ENCODE measurements around the gene NFYC. TPM values are rescaled to one million over a fixed set of nuclear protein-coding genes. Genes with fewer than 3 reads are reported as not detected.

Gene NFYC
- polyA plus RNA-seq, 1 donor, result 66.0 TPM

DNA sequence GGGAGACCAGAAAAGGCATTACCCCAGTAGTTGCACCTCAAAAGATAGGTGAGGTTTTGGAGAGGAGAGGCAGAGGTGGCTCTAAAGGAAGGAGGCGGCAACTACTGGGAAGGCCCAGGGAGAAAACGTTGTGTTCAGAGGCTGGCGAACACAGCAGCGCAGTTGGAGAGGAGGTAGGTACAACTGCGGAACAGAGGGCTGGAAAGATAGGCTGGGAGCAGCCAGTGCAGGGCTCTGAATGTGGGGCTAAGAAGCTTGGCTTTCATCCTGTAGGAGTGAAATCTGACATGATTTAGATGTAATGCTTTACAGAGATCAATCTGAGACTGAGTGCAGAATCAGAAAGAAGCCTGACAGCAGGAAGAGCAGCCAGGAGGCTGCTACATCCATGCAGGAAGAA lies 39.0 kb upstream of the NFYC start:
- Histone ChIP-seq H3K27me3 (ENCODE audit: control insufficient read depth, insufficient read depth, low read length) (peaks cover 37% of the 10 kb centered on the region), H3K4me3 (ENCODE audit: low read length) (no peak overlapping the region), H3K36me3 (ENCODE audit: control insufficient read depth, insufficient read depth, low read length) (no peaks in the 10 kb centered on the region), H3K4me1 (ENCODE audit: control insufficient read depth, insufficient read depth, low read length) (no peaks in the 10 kb centered on the region), H3K27ac (ENCODE audit: low read length) (no peak overlapping the region), H3K9me3 (ENCODE audit: control insufficient read depth, low read depth, low read length) (no peaks in the 10 kb centered on the region)
- WGBS (ENCODE audit: insufficient coverage, low lambda C conversion rate), result no CpG with 5 or more reads among the region's 5 CpGs
- no peak for DNase-seq

DNA sequence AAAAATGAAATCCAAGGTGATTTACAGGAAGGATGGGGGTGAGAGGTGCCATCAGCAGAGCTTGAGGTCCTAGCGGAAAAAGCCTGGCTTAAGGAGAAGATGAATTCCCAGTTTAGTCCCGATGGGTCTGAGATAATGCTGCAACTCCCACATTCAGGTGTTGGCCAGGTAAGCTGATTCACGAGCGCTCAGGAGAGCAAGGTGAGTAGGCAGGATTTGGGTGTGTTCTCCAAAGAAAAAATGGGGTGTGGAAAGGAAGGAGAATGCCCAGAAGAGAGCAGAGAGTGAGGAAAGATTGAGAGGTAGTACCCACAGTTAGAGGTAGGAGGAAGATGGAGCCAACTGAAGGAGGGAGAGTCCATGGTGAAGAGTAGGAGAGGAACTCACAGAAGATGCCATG lies 38.5 kb upstream of the NFYC start:
- no CpG with 5 or more reads among the region's 4 CpGs for WGBS (ENCODE audit: insufficient coverage, low lambda C conversion rate)
- H3K36me3 ChIP-seq (ENCODE audit: control insufficient read depth, insufficient read depth, low read length), result no peaks in the 10 kb centered on the region

GRCh38 chr1:40653851-40654537 lies 37.5 kb upstream of the NFYC start:
- no peak overlapping the region for H3K27ac ChIP-seq (ENCODE audit: low read length)
- H3K4me1 ChIP-seq (ENCODE audit: control insufficient read depth, insufficient read depth, low read length), result no peaks in the 10 kb centered on the region
- no peak overlapping the region for H3K4me3 ChIP-seq (ENCODE audit: low read length)
- no CpG with 5 or more reads among the region's 35 CpGs for WGBS (ENCODE audit: insufficient coverage, low lambda C conversion rate)
- H3K27me3 ChIP-seq (ENCODE audit: control insufficient read depth, insufficient read depth, low read length), result peaks cover 39% of the 10 kb centered on the region
- DNase-seq, result no peak
- H3K36me3 ChIP-seq (ENCODE audit: control insufficient read depth, insufficient read depth, low read length), result no peaks in the 10 kb centered on the region
- no peaks in the 10 kb centered on the region for H3K9me3 ChIP-seq (ENCODE audit: control insufficient read depth, low read depth, low read length)

More for the DNA sequence above, 38.5 kb upstream of the NFYC start:
- no peak for DNase-seq
- Histone ChIP-seq H3K27ac (ENCODE audit: low read length) (no peak overlapping the region), H3K27me3 (ENCODE audit: control insufficient read depth, insufficient read depth, low read length) (peaks cover 37% of the 10 kb centered on the region), H3K4me1 (ENCODE audit: control insufficient read depth, insufficient read depth, low read length) (no peaks in the 10 kb centered on the region), H3K4me3 (ENCODE audit: low read length) (no peak overlapping the region), H3K9me3 (ENCODE audit: control insufficient read depth, low read depth, low read length) (no peaks in the 10 kb centered on the region)

- Histone ChIP-seq H3K4me1 (ENCODE audit: control insufficient read depth, insufficient read depth, low read length) (no peaks in the 10 kb centered on the region), H3K9me3 (ENCODE audit: control insufficient read depth, low read depth, low read length) (no peaks in the 10 kb centered on the region), H3K4me3 (ENCODE audit: low read length) (no peak overlapping the region), H3K27ac (ENCODE audit: low read length) (no peak overlapping the region), H3K36me3 (ENCODE audit: control insufficient read depth, insufficient read depth, low read length) (no peaks in the 10 kb centered on the region), H3K27me3 (ENCODE audit: control insufficient read depth, insufficient read depth, low read length) (peaks cover 34% of the 10 kb centered on the region)
- WGBS (ENCODE audit: insufficient coverage, low lambda C conversion rate), result 100% methylated on average over 2 of the region's 7 CpGs
- DNase-seq, result no peak
Measured at GRCh38 chr1:40657046-40657445, 34.5 kb upstream of the NFYC start.

GRCh38 chr1:40658751-40659648 lies 32.5 kb upstream of the NFYC start:
- Histone ChIP-seq H3K4me1 (ENCODE audit: control insufficient read depth, insufficient read depth, low read length) (no peaks in the 10 kb centered on the region), H3K4me3 (ENCODE audit: low read length) (no peak overlapping the region), H3K36me3 (ENCODE audit: control insufficient read depth, insufficient read depth, low read length) (no peaks in the 10 kb centered on the region), H3K27me3 (ENCODE audit: control insufficient read depth, insufficient read depth, low read length) (peaks cover 16% of the 10 kb centered on the region), H3K27ac (ENCODE audit: low read length) (no peak overlapping the region), H3K9me3 (ENCODE audit: control insufficient read depth, low read depth, low read length) (no peaks in the 10 kb centered on the region)
- no CpG with 5 or more reads among the region's 16 CpGs for WGBS (ENCODE audit: insufficient coverage, low lambda C conversion rate)
- peak in 1 of 2 donors; percentile 53 for DNase-seq

GRCh38 chr1:40659649-40659947 lies 31.9 kb upstream of the NFYC start:
- WGBS (ENCODE audit: insufficient coverage, low lambda C conversion rate), result no CpG with 5 or more reads among the region's 7 CpGs
- peak in 1 of 2 donors; percentile 25 for DNase-seq
- Histone ChIP-seq H3K9me3 (ENCODE audit: control insufficient read depth, low read depth, low read length) (no peaks in the 10 kb centered on the region), H3K4me3 (ENCODE audit: low read length) (no peak overlapping the region), H3K27ac (ENCODE audit: low read length) (no peak overlapping the region), H3K4me1 (ENCODE audit: control insufficient read depth, insufficient read depth, low read length) (no peaks in the 10 kb centered on the region), H3K36me3 (ENCODE audit: control insufficient read depth, insufficient read depth, low read length) (no peaks in the 10 kb centered on the region), H3K27me3 (ENCODE audit: control insufficient read depth, insufficient read depth, low read length) (peaks cover 11% of the 10 kb centered on the region)

GRCh38 chr1:40661678-40662077 lies 29.8 kb upstream of the NFYC start:
- Histone ChIP-seq H3K27ac (ENCODE audit: low read length) (no peak overlapping the region), H3K36me3 (ENCODE audit: control insufficient read depth, insufficient read depth, low read length) (no peaks in the 10 kb centered on the region), H3K4me1 (ENCODE audit: control insufficient read depth, insufficient read depth, low read length) (peaks cover 6% of the 10 kb centered on the region), H3K9me3 (ENCODE audit: control insufficient read depth, low read depth, low read length) (no peaks in the 10 kb centered on the region), H3K4me3 (ENCODE audit: low read length) (no peak overlapping the region), H3K27me3 (ENCODE audit: control insufficient read depth, insufficient read depth, low read length) (peaks cover 2% of the 10 kb centered on the region)
- no peak for DNase-seq
- WGBS (ENCODE audit: insufficient coverage, low lambda C conversion rate), result no CpG with 5 or more reads among the region's 5 CpGs

DNA sequence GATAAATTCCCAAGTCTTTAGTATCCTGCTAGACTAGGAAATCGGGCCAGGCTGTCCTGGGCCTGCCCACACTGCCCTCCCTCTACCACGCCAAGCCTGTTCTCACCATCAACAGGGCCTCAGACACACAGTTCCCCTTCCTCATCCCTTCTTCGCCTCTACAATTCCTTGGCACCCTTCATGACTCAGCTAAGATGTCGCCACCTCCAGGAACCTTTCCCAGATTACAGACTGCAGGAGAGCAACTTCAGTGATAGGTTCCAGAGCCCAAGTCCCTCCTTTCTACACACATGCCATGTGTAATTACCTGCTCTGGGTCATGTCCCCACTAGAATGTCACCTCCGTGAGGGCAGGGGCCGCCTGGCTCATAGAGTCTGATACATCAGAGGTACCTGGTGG lies 29.4 kb upstream of the NFYC start:
- peaks cover 2% of the 10 kb centered on the region for H3K27me3 ChIP-seq (ENCODE audit: control insufficient read depth, insufficient read depth, low read length)
- H3K4me3 ChIP-seq (ENCODE audit: low read length), result no peak overlapping the region
- no peak overlapping the region for H3K27ac ChIP-seq (ENCODE audit: low read length)
- H3K4me1 ChIP-seq (ENCODE audit: control insufficient read depth, insufficient read depth, low read length), result peaks cover 6% of the 10 kb centered on the region
- no peaks in the 10 kb centered on the region for H3K9me3 ChIP-seq (ENCODE audit: control insufficient read depth, low read depth, low read length)
- WGBS (ENCODE audit: insufficient coverage, low lambda C conversion rate), result no CpG with 5 or more reads among the region's 6 CpGs
- no peak for DNase-seq
- H3K36me3 ChIP-seq (ENCODE audit: control insufficient read depth, insufficient read depth, low read length), result no peaks in the 10 kb centered on the region

- H3K36me3 ChIP-seq (ENCODE audit: control insufficient read depth, insufficient read depth, low read length), result no peaks in the 10 kb centered on the region
- peaks cover 6% of the 10 kb centered on the region for H3K4me1 ChIP-seq (ENCODE audit: control insufficient read depth, insufficient read depth, low read length)
- no peak for DNase-seq
- no peak overlapping the region for H3K4me3 ChIP-seq (ENCODE audit: low read length)
- no CpG with 5 or more reads among the region's 4 CpGs for WGBS (ENCODE audit: insufficient coverage, low lambda C conversion rate)
- peak overlapping the region; percentile 21 for H3K27ac ChIP-seq (ENCODE audit: low read length)
- peaks cover 2% of the 10 kb centered on the region for H3K27me3 ChIP-seq (ENCODE audit: control insufficient read depth, insufficient read depth, low read length)
- no peaks in the 10 kb centered on the region for H3K9me3 ChIP-seq (ENCODE audit: control insufficient read depth, low read depth, low read length)
Measured at GRCh38 chr1:40662864-40663263, 28.6 kb upstream of the NFYC start.

DNA sequence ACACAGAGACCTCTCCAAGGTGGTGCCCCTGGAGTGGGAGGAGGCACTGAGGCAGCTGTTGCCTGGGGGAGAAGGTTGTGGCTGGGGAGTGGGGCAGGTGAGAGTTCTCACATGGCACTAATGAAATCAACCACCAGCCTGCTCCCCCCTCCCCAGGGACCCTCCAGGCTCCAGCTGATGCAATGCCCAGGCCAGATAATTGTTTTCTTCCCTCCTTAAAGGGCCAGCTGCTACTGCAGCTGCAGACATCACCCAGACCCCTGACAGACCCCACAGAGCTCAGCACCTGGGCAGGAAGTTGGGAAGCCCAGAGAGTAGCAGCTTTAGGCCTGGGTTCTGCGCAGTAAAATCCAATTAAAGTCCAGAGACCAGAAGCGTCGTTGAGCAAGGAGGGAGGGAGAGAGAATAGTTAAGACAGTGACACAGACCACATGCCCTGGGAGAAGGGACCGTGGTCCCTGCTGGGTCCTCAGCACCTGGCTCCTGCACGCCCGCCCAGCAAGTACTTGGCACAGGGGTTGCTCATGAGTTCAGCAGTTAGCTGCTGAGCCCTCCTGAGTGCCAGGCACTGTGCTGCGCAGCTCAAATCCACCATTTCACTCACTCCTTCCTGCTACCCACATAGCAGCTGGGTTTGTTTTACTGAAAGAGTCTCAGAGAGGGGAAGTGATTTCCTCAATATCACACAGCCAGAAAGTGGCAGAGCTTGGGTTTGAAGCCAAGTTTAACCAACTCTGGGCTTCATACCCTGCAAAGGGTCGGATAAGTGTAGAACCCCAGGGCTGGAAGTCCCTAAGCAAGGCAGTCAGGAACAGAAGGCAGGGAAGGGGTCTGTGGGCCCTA lies 28.0 kb upstream of the NFYC start:
- Histone ChIP-seq H3K9me3 (ENCODE audit: control insufficient read depth, low read depth, low read length) (no peaks in the 10 kb centered on the region), H3K4me3 (ENCODE audit: low read length) (no peak overlapping the region), H3K4me1 (ENCODE audit: control insufficient read depth, insufficient read depth, low read length) (peaks cover 6% of the 10 kb centered on the region), H3K27me3 (ENCODE audit: control insufficient read depth, insufficient read depth, low read length) (peaks cover under 1% of the 10 kb centered on the region), H3K27ac (ENCODE audit: low read length) (peak overlapping the region; percentile 21), H3K36me3 (ENCODE audit: control insufficient read depth, insufficient read depth, low read length) (no peaks in the 10 kb centered on the region)
- peak; percentile 23 for DNase-seq
- WGBS (ENCODE audit: insufficient coverage, low lambda C conversion rate), result 40% methylated on average over 2 of the region's 8 CpGs

All from large intestine (tissue), 3 donors.